Upper lobe of left lung (tissue), 6 donors: ENCODE data around the gene COL6A2. TPM values are rescaled to one million over a fixed set of nuclear protein-coding genes. Genes with fewer than 3 reads are reported as not detected.

Experiments
- ATAC-seq, 2 donors: fragments of 200-7000 bp; cut with Tn5 transposase; one replicate each; pipeline ENCODE4 v1.9.1; 2022; ENCODE audit warnings: mild to moderate bottlenecking in 2 of 2, moderate library complexity in 2 of 2; ENCODE audit not compliant: low FRiP score in 2 of 2
- DNase-seq, 2 donors: peaks; one replicate each; pipeline ENCODE4 v3.0.0-alpha.2; 2019 to 2020
- H3K27ac ChIP-seq, 4 donors: fragments of 200-600 bp; sonication (generic); one replicate each; pipeline ENCODE4 v1.5.1; 2016 to 2019
- H3K27me3 ChIP-seq, 4 donors: fragments of 200-600 bp; sonication (generic); one replicate each; pipeline ENCODE4 v1.5.1; 2017 to 2019
- H3K36me3 ChIP-seq, 4 donors: fragments of 200-600 bp; sonication (generic); one replicate each; pipeline ENCODE4 v1.5.1; 2016 to 2019
- H3K4me1 ChIP-seq, 4 donors: fragments of 200-600 bp; sonication (generic); one replicate each; pipeline ENCODE4 v1.5.1; 2018 to 2019
- H3K4me3 ChIP-seq, 4 donors: fragments of 200-600 bp; sonication (generic); one replicate each; pipeline ENCODE4 v1.5.1; 2017 to 2019; ENCODE audit warnings: mild to moderate bottlenecking in 2 of 4, moderate library complexity in 1 of 4
- H3K9me3 ChIP-seq, 4 donors: fragments of 200-600 bp; sonication (generic); one replicate each; pipeline ENCODE4 v1.5.1; 2018 to 2019
- CTCF ChIP-seq, 6 experiments: fragments of 450-650 bp in 4 of 6; fragments of 200-600 bp in 2 of 6; sonication (generic) in 2 of 6; IDR thresholded peaks; one replicate each; pipeline ENCODE4 v1.5.1; 2016 to 2019; ENCODE audit warnings: antibody characterized with exemption in 6 of 6
- EP300 ChIP-seq, 4 donors: sonication (generic); formaldehyde crosslinking; IDR thresholded peaks; one replicate each; pipeline ENCODE4 v1.5.1; 2017; ENCODE audit warnings: antibody characterized with exemption in 4 of 4, control low read depth in 2 of 4
- POLR2A ChIP-seq, 4 donors: fragments of 450-650 bp; IDR thresholded peaks; one replicate each; pipeline ENCODE4 v1.5.1; 2016 to 2017; ENCODE audit warnings: antibody characterized with exemption in 4 of 4, mild to moderate bottlenecking in 2 of 4
- POLR2AphosphoS5 ChIP-seq, 2 donors: sonication (generic); formaldehyde crosslinking; IDR thresholded peaks; one replicate each; pipeline ENCODE4 v1.5.1; 2017; ENCODE audit warnings: antibody characterized with exemption in 2 of 2
- WGBS, 2 donors: methylation state at CpG; one replicate each; pipeline ENCODE4 v1.1.5; 2017 to 2018; 5-methylcytosine and 5-hydroxymethylcytosine counted together
- total RNA-seq, 6 donors: library from RNA; depleted of rRNA in 4 of 6; stranded (reverse); fragments of >200 nt in 4 of 6; gene quantifications; one replicate each; pipeline versions ENCODE4 v1.1.0 to v1.2.1, GENCODE V29; 2016 to 2021
- donor health status: DM: no; HTN: no; CAD: no; lungs with moderate emphysema.
- donor health status: DM: no; HTN: yes; CAD: no; lungs with severe emphysema.

Gene COL6A2
- total RNA-seq, 6 donors from 2014 or later: 105 to 522 (median 304) TPM

GRCh38 chr21:46135782-46136395 lies 38.0 kb downstream of the COL6A2 start:
- Histone ChIP-seq H3K27me3 (no peaks in the 10 kb centered on the region), H3K4me3 (no peak overlapping the region), H3K4me1 (no peaks in the 10 kb centered on the region), H3K36me3 (no peaks in the 10 kb centered on the region), H3K27ac (no peak overlapping the region), H3K9me3 (no peaks in the 10 kb centered on the region)
- WGBS, 2 donors: 66 to 90% methylated on average over 1 to 5 of the region's 7 CpGs
- TF ChIP-seq POLR2AphosphoS5 (IDR thresholded peaks at IDR 0.05) (no peak), EP300 (IDR thresholded peaks at IDR 0.05) (no peak), POLR2A (IDR thresholded peaks at IDR 0.05) (no peak), CTCF (IDR thresholded peaks at IDR 0.05) (no peak)
- ATAC-seq: no peak
- no peak for DNase-seq

DNA sequence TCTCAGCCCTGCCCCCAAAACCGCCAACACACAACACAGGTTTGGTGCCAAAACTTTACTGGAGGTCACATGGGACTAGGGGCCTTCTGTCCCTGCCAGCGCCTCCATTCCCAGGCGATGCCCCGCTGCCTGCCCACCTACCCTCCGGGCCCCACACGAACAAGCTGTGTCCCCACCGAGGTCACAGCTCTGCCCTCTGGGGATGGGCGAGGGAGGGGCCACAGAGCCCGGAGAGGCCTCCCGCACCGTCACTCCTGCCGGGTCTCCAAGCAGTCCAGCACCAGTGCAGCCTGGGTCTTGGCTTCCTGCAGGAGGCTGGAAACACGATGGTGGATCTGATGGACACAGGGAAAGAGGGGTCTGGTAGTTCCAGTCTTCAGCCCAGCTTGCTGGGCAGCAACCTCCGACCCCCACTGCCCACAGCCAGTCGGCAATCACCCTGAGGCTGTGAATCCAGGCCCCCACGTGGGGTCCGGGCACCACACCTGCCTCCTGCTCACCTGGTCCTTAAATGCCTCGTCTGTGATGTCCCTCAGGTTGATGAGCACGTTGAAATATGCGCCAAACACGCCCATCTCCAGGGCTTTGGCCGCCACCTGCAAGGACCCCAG lies 38.9 kb downstream of the COL6A2 start:
- peak in 1 of 2 donors; percentile 59 for DNase-seq
- TF ChIP-seq EP300 (IDR thresholded peaks at IDR 0.05) (no peak), CTCF (IDR thresholded peaks at IDR 0.05) (no peak), POLR2AphosphoS5 (IDR thresholded peaks at IDR 0.05) (no peak), POLR2A (IDR thresholded peaks at IDR 0.05) (no peak)
- H3K36me3 ChIP-seq: no peaks in the 10 kb centered on the region
- no peak overlapping the region for H3K27ac ChIP-seq
- H3K4me3 ChIP-seq: no peak overlapping the region
- H3K9me3 ChIP-seq: no peaks in the 10 kb centered on the region
- 79 to 91% methylated on average over 15 to 18 of the region's 22 CpGs for WGBS, 2 donors
- H3K4me1 ChIP-seq: no peaks in the 10 kb centered on the region
- no peak for ATAC-seq
- no peaks in the 10 kb centered on the region for H3K27me3 ChIP-seq

DNA sequence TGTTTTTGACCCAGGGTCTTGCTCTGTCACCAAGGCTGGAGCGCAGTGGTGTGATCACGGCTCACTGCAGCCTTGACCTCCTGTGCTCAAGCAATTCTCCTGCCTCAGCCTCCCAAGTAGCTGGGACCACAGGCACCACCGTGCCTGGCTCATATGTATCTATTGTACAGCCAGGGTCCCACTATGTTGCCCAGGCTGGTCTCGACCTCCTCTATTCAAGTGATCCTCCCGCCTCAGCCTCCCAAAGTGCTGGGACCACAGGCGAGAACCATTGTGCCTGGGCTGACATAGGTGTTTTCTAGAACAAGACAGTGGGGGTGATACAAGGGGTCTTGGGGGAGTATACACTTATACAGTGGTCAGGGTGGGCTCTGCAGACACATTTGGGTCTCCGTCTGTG lies 40.0 kb downstream of the COL6A2 start:
- TF ChIP-seq CTCF (IDR thresholded peaks at IDR 0.05) (no peak), EP300 (IDR thresholded peaks at IDR 0.05) (no peak), POLR2A (IDR thresholded peaks at IDR 0.05) (no peak), POLR2AphosphoS5 (IDR thresholded peaks at IDR 0.05) (no peak)
- ATAC-seq (no peak), DNase-seq (no peak)
- no peaks in the 10 kb centered on the region for H3K4me1 ChIP-seq
- H3K36me3 ChIP-seq: no peaks in the 10 kb centered on the region
- no peak overlapping the region for H3K27ac ChIP-seq
- H3K27me3 ChIP-seq: no peaks in the 10 kb centered on the region
- no peak overlapping the region for H3K4me3 ChIP-seq
- WGBS, 2 donors: 67 to 87% methylated on average over 4 to 7 of the region's 7 CpGs
- H3K9me3 ChIP-seq: no peaks in the 10 kb centered on the region

- TF ChIP-seq POLR2A (IDR thresholded peaks at IDR 0.05) (no peak), POLR2AphosphoS5 (IDR thresholded peaks at IDR 0.05) (no peak), EP300 (IDR thresholded peaks at IDR 0.05) (no peak), CTCF (IDR thresholded peaks at IDR 0.05) (no peak)
- ATAC-seq (no peak), DNase-seq (peak in 1 of 2 donors; percentile 77)
- Histone ChIP-seq H3K27ac (no peak overlapping the region), H3K36me3 (no peaks in the 10 kb centered on the region), H3K4me1 (no peaks in the 10 kb centered on the region), H3K4me3 (no peak overlapping the region), H3K9me3 (no peaks in the 10 kb centered on the region), H3K27me3 (no peaks in the 10 kb centered on the region)
- 83 to 100% methylated on average over 2 to 28 of the region's 28 CpGs for WGBS, 2 donors
Observed at GRCh38 chr21:46138383-46138970, 40.6 kb downstream of the COL6A2 start.
